CD4-positive, alpha-beta T cell (primary cell): ENCODE measurements around the gene MACROD2. TPM values are rescaled to one million over a fixed set of nuclear protein-coding genes. Genes with fewer than 3 reads are reported as not detected.

Experiments used
- ATAC-seq: fragments of 200-7000 bp; cut with Tn5 transposase; one replicate; pipeline ENCODE4 v1.10.0; 2022; ENCODE audit warnings: mild to moderate bottlenecking; ENCODE audit not compliant: poor library complexity
- CTCF ChIA-PET: fragments of 350-600 bp; sonication (Branson Sonifier 250); formaldehyde crosslinking; loops from one replicate; lab custom pipeline; 2021; ENCODE audit warnings: antibody characterized with exemption, inconsistent platforms; lab: Charles Lee
- POLR2A ChIA-PET: fragments of 350-600 bp; sonication (Branson Sonifier 250); formaldehyde crosslinking; loops from one replicate; lab custom pipeline; 2021; ENCODE audit warnings: antibody characterized with exemption, inconsistent platforms; lab: Charles Lee
- DNase-seq, 14 experiments: peaks; one replicate each; pipeline ENCODE4 v3.0.0-alpha.2; 2013 to 2020; ENCODE audit warnings: mixed read lengths in 2 of 14
- H3K27ac ChIP-seq, 2 donors: one replicate each; pipeline versions ENCODE4 v1.5.1 to v1.7.0; 2013; ENCODE audit warnings: low read length in 2 of 2, low read depth in 1 of 2, mild to moderate bottlenecking in 1 of 2
- H3K27me3 ChIP-seq, 2 experiments: 1 replicate in 1 of 2; 2 replicates in 1 of 2; pipeline versions ENCODE4 v1.6.1 to v1.7.0; 2013; ENCODE audit warnings: low read length in 2 of 2, control low read depth in 1 of 2, mild to moderate bottlenecking in 1 of 2, moderate library complexity in 1 of 2; ENCODE audit not compliant: insufficient read depth in 2 of 2, control insufficient read depth in 1 of 2
- H3K36me3 ChIP-seq: one replicate; pipeline ENCODE4 v1.6.1; 2013; ENCODE audit warnings: low read length, control low read depth; ENCODE audit not compliant: insufficient read depth
- H3K4me1 ChIP-seq: one replicate; pipeline ENCODE4 v1.6.1; 2013; ENCODE audit warnings: low read length, control low read depth; ENCODE audit not compliant: insufficient read depth
- H3K4me3 ChIP-seq: one replicate; pipeline ENCODE4 v1.5.1; 2013; ENCODE audit warnings: mild to moderate bottlenecking, low read length, moderate library complexity
- H3K9me3 ChIP-seq, 2 experiments: 1 replicate in 1 of 2; 2 replicates in 1 of 2; pipeline versions ENCODE4 v1.6.1 to v1.7.0; 2013; ENCODE audit warnings: low read length in 2 of 2, mild to moderate bottlenecking in 2 of 2, control low read depth in 1 of 2, moderate library complexity in 1 of 2; ENCODE audit not compliant: control insufficient read depth in 1 of 2, insufficient read depth in 1 of 2
- H3K27ac Mint-ChIP-seq: one replicate; pipeline ENCODE4 v1.8.0; 2020; ENCODE audit warnings: mixed read lengths
- H3K27me3 Mint-ChIP-seq: one replicate; pipeline ENCODE4 v1.8.0; 2021; ENCODE audit warnings: mixed read lengths
- H3K36me3 Mint-ChIP-seq: one replicate; pipeline ENCODE4 v1.8.0; 2021; ENCODE audit warnings: low read depth, mixed read lengths
- H3K4me1 Mint-ChIP-seq: one replicate; pipeline ENCODE4 v1.8.0; 2021; ENCODE audit warnings: low read depth, mixed read lengths
- H3K4me3 Mint-ChIP-seq: one replicate; pipeline ENCODE4 v1.8.0; 2020; ENCODE audit warnings: mild to moderate bottlenecking, mixed read lengths
- H3K9me3 Mint-ChIP-seq: one replicate; pipeline ENCODE4 v1.8.0; 2020; ENCODE audit warnings: mixed read lengths
- intact Hi-C, 2 experiments: fragments of 100-400 bp; cut with DNase I in 1 of 2; cut with micrococcal nuclease in 1 of 2; formaldehyde crosslinking; loops; one replicate each; pipeline versions ENCODE4 v1.15.1 to v1.9.0; 2023 to 2025; cut with DNase I, micrococcal nuclease
- total RNA-seq, 174 experiments: library from RNA in 2 of 174; stranded (reverse) in 2 of 174; gene quantifications; one replicate each; pipeline ENCODE4 v1.2.3 and lab custom pipeline; 2021 to 2026
- TF ChIP-seq, protein P1 (sequence below): fragments of 200-600 bp; IDR thresholded peaks from one replicate; pipeline ENCODE4 v1.8.0; 2022; ENCODE audit warnings: antibody characterized with exemption, mild to moderate bottlenecking

Gene MACROD2
- total RNA-seq, 2 experiments from 2014 or later: not detected

DNA sequence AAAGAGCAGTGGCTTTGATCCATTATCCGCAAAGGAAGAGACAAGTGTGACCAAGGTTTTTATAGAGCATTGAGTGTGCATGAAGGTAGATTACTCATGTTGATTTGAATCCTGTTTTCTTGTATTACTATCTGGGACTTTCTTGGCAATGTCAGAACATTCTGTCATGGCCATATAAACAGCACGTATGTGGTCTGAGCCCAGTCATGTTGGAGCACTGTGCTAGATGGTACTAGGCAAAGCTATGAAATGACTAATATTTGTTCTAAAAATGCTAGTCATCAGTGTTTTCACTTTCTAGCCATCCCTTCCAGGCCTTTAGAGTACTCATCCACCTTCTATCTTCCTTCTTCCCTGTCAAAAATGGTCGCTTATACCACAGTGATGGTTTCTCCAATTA is 620.7 kb downstream of the MACROD2 start:
- DNase-seq (no peak), ATAC-seq (no peak)
- H3K4me3 ChIP-seq: no peak overlapping the region
- ChIA-PET POLR2A (no interaction called here), CTCF (interaction anchor here (0.5 kb wide), 1 partner anchor 1524 kb away, joined by 3 read pairs; no protein-coding TSS in a partner anchor)
- H3K27ac Mint-ChIP-seq: no peak overlapping the region
- H3K4me1 Mint-ChIP-seq: no peaks in the 10 kb centered on the region
- H3K27ac ChIP-seq: no peak overlapping the region
- H3K27me3 Mint-ChIP-seq: no peaks in the 10 kb centered on the region
- H3K27me3 ChIP-seq: no peaks in the 10 kb centered on the region
- H3K36me3 Mint-ChIP-seq: no peaks in the 10 kb centered on the region
- H3K9me3 Mint-ChIP-seq: peaks cover 7% of the 10 kb centered on the region
- no peaks in the 10 kb centered on the region for H3K4me1 ChIP-seq
- intact Hi-C loops: no loop called here
- TF ChIP-seq, protein P1, sequence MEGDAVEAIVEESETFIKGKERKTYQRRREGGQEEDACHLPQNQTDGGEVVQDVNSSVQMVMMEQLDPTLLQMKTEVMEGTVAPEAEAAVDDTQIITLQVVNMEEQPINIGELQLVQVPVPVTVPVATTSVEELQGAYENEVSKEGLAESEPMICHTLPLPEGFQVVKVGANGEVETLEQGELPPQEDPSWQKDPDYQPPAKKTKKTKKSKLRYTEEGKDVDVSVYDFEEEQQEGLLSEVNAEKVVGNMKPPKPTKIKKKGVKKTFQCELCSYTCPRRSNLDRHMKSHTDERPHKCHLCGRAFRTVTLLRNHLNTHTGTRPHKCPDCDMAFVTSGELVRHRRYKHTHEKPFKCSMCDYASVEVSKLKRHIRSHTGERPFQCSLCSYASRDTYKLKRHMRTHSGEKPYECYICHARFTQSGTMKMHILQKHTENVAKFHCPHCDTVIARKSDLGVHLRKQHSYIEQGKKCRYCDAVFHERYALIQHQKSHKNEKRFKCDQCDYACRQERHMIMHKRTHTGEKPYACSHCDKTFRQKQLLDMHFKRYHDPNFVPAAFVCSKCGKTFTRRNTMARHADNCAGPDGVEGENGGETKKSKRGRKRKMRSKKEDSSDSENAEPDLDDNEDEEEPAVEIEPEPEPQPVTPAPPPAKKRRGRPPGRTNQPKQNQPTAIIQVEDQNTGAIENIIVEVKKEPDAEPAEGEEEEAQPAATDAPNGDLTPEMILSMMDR: no peak
- H3K4me3 Mint-ChIP-seq: no peak overlapping the region
- H3K36me3 ChIP-seq: no peaks in the 10 kb centered on the region
- H3K9me3 ChIP-seq: peaks cover 0 to 8% of the 10 kb centered on the region in 2 experiments

DNA sequence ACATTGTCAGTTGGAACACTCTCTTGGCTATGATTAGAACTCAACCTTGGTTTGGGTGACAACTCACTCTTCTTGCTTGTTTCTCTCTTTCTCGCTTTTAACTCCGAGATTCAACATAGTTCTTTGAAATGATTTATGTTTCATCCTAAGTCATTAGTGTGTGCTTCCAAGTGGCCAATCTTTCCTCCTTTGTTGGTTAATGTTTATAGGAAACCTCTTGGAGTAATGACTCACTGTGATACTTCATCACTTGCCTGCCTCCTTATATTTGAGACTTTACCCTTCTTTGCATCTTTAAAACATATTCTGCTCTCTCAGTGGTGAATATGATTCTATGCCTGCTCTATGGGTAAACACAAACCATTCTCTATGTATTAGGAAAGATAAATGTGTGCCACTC is 621.8 kb downstream of the MACROD2 start:
- peaks cover 7% of the 10 kb centered on the region for H3K9me3 Mint-ChIP-seq
- H3K4me3 ChIP-seq: no peak overlapping the region
- ChIA-PET POLR2A (no interaction called here), CTCF (no interaction called here)
- no peaks in the 10 kb centered on the region for H3K27me3 ChIP-seq
- no peak overlapping the region for H3K4me3 Mint-ChIP-seq
- TF ChIP-seq, protein P1: no peak
- no peak for ATAC-seq
- no peaks in the 10 kb centered on the region for H3K36me3 Mint-ChIP-seq
- H3K27ac ChIP-seq: no peak overlapping the region
- no peaks in the 10 kb centered on the region for H3K36me3 ChIP-seq
- H3K4me1 Mint-ChIP-seq: no peaks in the 10 kb centered on the region
- intact Hi-C loops: no loop called here
- H3K27ac Mint-ChIP-seq: no peak overlapping the region
- H3K27me3 Mint-ChIP-seq: no peaks in the 10 kb centered on the region
- H3K9me3 ChIP-seq: peaks cover 0 to 8% of the 10 kb centered on the region in 2 experiments
- no peak for DNase-seq
- H3K4me1 ChIP-seq: no peaks in the 10 kb centered on the region

DNA sequence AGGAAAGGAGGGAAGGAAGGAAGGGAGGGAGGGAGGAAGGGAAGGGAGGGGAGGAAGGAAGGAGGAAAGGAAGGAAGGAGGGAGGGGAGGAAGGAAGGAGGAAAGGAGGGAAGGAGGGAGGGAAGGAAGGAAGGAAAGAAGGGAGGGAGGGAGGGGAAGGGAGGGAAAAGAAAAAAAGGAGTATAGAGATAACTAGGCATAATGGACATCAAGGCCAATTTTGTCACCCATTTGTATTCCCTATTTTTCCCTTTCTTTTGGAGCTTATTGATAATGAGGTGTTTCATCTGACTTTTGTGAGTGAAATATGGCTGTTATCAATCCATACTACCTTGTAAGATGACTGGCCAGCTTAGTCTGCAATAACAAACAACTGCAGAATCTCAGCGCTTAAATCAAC is 624.1 kb downstream of the MACROD2 start:
- CTCF ChIA-PET: no interaction called here
- POLR2A ChIA-PET: no interaction called here
- Mint-ChIP-seq H3K36me3 (no peaks in the 10 kb centered on the region), H3K27ac (no peak overlapping the region), H3K27me3 (no peaks in the 10 kb centered on the region), H3K4me3 (no peak overlapping the region), H3K9me3 (peaks cover 7% of the 10 kb centered on the region), H3K4me1 (no peaks in the 10 kb centered on the region)
- DNase-seq: no peak
- Histone ChIP-seq H3K4me1 (no peaks in the 10 kb centered on the region), H3K27me3 (no peaks in the 10 kb centered on the region), H3K27ac (no peak overlapping the region), H3K4me3 (no peak overlapping the region), H3K9me3 (peaks cover 0 to 8% of the 10 kb centered on the region in 2 experiments), H3K36me3 (no peaks in the 10 kb centered on the region)
- TF ChIP-seq, protein P1: no peak
- no peak for ATAC-seq
- intact Hi-C loops: no loop called here
